Ovary (tissue), 9 donors: ENCODE results near the gene SGCE. TPM values are rescaled to one million over a fixed set of nuclear protein-coding genes. Genes with fewer than 3 reads are reported as not detected.

Experiments used
- DNase-seq, 5 donors: peaks; one replicate each; pipeline ENCODE4 v3.0.0-alpha.2; 2019 to 2020
- H3K27ac ChIP-seq, 2 donors: fragments of 200-600 bp; one replicate each; pipeline versions ENCODE4 v1.5.1 to v1.8.0; 2019 to 2022
- H3K27me3 ChIP-seq: fragments of 200-600 bp; one replicate; pipeline ENCODE4 v1.8.0; 2022
- H3K36me3 ChIP-seq: fragments of 200-600 bp; sonication (generic); one replicate; pipeline ENCODE4 v1.5.1; 2019
- H3K4me1 ChIP-seq: one replicate; pipeline ENCODE4 v1.8.1; 2013; ENCODE audit warnings: mild to moderate bottlenecking, moderate library complexity; ENCODE audit not compliant: insufficient read depth
- H3K4me3 ChIP-seq: fragments of 200-600 bp; sonication (generic); one replicate; pipeline ENCODE4 v1.5.1; 2017
- H3K9me3 ChIP-seq, 2 donors: fragments of 200-600 bp in 1 of 2; sonication (generic) in 1 of 2; one replicate each; pipeline versions ENCODE4 v1.5.1 to v1.8.1; 2013 to 2019; ENCODE audit warnings: mild to moderate bottlenecking in 1 of 2, moderate library complexity in 1 of 2
- EP300 ChIP-seq: sonication (generic); formaldehyde crosslinking; IDR thresholded peaks from one replicate; pipeline ENCODE4 v1.6.1; 2017; ENCODE audit warnings: antibody characterized with exemption
- POLR2A ChIP-seq: fragments of 450-650 bp; IDR thresholded peaks from one replicate; pipeline ENCODE4 v1.6.1; 2017; ENCODE audit warnings: antibody characterized with exemption, mild to moderate bottlenecking, moderate library complexity
- WGBS, 3 donors: extraction: QIAGEN DNeasy Blood & Tissue Kit in 1 of 3; methylation state at CpG; one replicate each; pipeline versions ENCODE4 v1.1.5 to v1.1.7; 2013 to 2017; 5-methylcytosine and 5-hydroxymethylcytosine counted together
- intact Hi-C, 4 donors: fragments of 100-400 bp; cut with DNase I; formaldehyde crosslinking; loops; one replicate each; pipeline versions ENCODE4 v1.11.0 to v1.15.1; 2022 to 2023
- polyA plus RNA-seq, 2 donors: library from polyadenylated mRNA; stranded (reverse); fragments of 200-250 nt in 1 of 2; fragments of 350-450 nt in 1 of 2; fragmentation: Illumina TruSeq in 1 of 2; extraction: RNeasy Lipid Tissue Mini Kit (QIAGEN cat#74804) in 1 of 2; gene quantifications; one replicate each; pipeline ENCODE4 v1.2.3, GENCODE V29; 2013 to 2014
- total RNA-seq, 7 donors: library from RNA; depleted of rRNA in 2 of 7; stranded (reverse); fragments of >200 nt in 2 of 7; fragmentation: NEBNext Ultra II Directional in 3 of 7; extraction: Animal tissue kit (Norgen Biotek cat#: 25700) in 3 of 7; gene quantifications; one replicate each; pipeline versions ENCODE4 v1.1.0 to v1.2.4, GENCODE V29; 2016 to 2023
- TF ChIP-seq, protein P1 (sequence below), 3 donors: fragments of 450-650 bp in 2 of 3; fragments of 200-600 bp in 1 of 3; IDR thresholded peaks; one replicate each; pipeline versions ENCODE4 v1.5.1 to v1.8.0; 2016 to 2022; ENCODE audit warnings: antibody characterized with exemption in 3 of 3, mild to moderate bottlenecking in 1 of 3
- donor health status: DM: no; HTN: no; CAD: no; lungs with moderate emphysema.
- donor health status: DM: no; HTN: no; CAD: no.
- donor health status: Bipolar disorder and iron deficiency.
- donor health status: DM: yes; HTN: yes; CAD: no.
- donor health status: DM: no; HTN: no; CAD: no.
- donor health status: DM: yes; HTN: yes; CAD: no.

SGCE gene
- total and polyA plus RNA-seq, 9 donors: 104 to 183 (median 115) TPM

DNA sequence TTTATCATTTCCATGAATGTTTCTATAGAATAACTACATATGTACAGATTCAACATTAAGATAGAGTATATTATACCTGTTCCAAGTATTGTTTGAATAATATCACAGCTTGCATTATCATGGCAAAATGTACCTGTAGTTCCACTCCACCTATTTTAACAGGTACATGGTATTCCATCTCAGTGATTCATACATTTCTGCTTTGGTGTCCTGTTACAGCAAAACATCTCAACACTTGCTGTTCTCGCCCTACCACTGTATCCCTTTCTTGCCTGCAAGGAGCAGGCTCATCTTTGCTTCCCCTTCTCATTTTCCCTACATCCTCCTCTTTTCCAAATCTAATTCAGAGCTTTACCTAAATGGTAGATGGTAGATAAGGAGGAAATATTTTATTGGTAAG, 27.1 kb upstream of the SGCE start:
- Histone ChIP-seq H3K9me3 (no peaks in the 10 kb centered on the region), H3K4me3 (no peak overlapping the region), H3K4me1 (no peaks in the 10 kb centered on the region), H3K27me3 (no peaks in the 10 kb centered on the region), H3K36me3 (no peaks in the 10 kb centered on the region), H3K27ac (no peak overlapping the region)
- DNase-seq: no peak
- intact Hi-C loops: no loop called here
- WGBS, 3 donors: 93 to 99% (median 95%) methylated on average over 1 of the region's 1 CpG
- TF ChIP-seq, protein P1, sequence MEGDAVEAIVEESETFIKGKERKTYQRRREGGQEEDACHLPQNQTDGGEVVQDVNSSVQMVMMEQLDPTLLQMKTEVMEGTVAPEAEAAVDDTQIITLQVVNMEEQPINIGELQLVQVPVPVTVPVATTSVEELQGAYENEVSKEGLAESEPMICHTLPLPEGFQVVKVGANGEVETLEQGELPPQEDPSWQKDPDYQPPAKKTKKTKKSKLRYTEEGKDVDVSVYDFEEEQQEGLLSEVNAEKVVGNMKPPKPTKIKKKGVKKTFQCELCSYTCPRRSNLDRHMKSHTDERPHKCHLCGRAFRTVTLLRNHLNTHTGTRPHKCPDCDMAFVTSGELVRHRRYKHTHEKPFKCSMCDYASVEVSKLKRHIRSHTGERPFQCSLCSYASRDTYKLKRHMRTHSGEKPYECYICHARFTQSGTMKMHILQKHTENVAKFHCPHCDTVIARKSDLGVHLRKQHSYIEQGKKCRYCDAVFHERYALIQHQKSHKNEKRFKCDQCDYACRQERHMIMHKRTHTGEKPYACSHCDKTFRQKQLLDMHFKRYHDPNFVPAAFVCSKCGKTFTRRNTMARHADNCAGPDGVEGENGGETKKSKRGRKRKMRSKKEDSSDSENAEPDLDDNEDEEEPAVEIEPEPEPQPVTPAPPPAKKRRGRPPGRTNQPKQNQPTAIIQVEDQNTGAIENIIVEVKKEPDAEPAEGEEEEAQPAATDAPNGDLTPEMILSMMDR (IDR thresholded peaks at IDR 0.05): no peak
- no peak for TF ChIP-seq EP300

DNA sequence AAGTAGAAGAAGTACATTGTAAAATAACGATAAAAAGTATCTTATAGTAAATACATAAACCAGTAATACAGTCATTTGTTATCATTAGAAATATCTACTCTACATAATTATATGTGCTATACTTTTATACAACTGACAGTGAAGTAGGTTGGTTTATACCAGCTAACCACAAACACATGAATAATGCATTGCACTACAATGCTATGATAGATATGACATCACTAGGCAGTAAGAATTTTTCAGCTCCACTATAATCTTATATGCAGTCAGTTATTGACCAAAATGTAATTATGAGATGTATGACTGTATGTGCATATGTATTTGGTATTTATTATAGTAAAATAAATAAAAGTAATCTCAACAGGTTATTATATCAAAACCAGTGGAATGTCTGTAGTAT, 23.4 kb upstream of the SGCE start:
- H3K27ac ChIP-seq: no peak overlapping the region
- H3K36me3 ChIP-seq: no peaks in the 10 kb centered on the region
- intact Hi-C loops: no loop called here
- H3K27me3 ChIP-seq: no peaks in the 10 kb centered on the region
- H3K4me3 ChIP-seq: no peak overlapping the region
- DNase-seq: no peak
- H3K9me3 ChIP-seq: no peaks in the 10 kb centered on the region
- no peak for TF ChIP-seq EP300
- TF ChIP-seq POLR2A: no peak
- TF ChIP-seq, protein P1 (IDR thresholded peaks at IDR 0.05): no peak
- WGBS, 3 donors: 93 to 98% (median 98%) methylated on average over 1 of the region's 1 CpG
- no peaks in the 10 kb centered on the region for H3K4me1 ChIP-seq

DNA sequence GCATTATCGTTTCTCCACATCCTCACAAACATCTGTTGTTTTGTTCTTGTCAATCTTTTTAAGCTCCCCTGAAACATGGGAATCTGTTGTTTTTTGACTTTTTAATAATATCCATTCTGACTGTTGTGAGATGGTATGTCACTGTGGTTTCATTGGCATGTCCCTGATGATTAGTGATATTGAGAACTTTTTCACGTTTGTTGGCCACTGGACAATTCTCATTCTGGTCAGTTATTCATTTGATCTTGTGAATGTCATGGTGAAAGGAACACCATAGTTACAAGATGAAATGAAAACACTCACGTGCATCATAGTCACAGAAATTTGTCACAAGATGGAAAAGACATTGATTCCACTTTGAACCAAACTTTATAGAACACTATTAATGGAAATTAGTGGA, 20.5 kb upstream of the SGCE start:
- WGBS, 3 donors: 86 to 90% (median 88%) methylated on average over 3 of the region's 3 CpGs
- TF ChIP-seq, protein P1 (IDR thresholded peaks at IDR 0.05): no peak
- TF ChIP-seq POLR2A: no peak
- TF ChIP-seq EP300: no peak
- Histone ChIP-seq H3K36me3 (no peaks in the 10 kb centered on the region), H3K9me3 (no peaks in the 10 kb centered on the region), H3K4me3 (no peak overlapping the region), H3K27me3 (no peaks in the 10 kb centered on the region), H3K4me1 (no peaks in the 10 kb centered on the region), H3K27ac (no peak overlapping the region)
- intact Hi-C loops: no loop called here
- DNase-seq: no peak

DNA sequence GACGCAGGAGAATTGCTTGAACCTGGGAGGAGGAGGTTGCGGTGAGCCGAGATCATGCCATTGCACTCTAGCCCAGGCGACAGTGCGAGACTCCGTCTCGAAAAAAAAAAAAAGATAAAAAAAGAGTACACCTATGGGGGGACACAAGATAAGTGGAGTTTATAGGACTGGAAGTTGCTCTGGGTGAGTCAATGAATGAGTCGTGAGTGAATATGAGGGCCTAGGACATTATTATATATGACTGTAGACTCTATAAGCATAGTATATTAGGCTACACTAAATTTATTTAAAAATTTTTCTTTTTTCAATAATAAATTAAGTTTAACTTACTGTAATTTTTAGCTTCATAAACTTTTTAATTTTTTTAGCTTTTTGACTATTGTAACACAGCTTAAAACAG, 19.4 kb upstream of the SGCE start:
- no peaks in the 10 kb centered on the region for H3K9me3 ChIP-seq
- H3K36me3 ChIP-seq: no peaks in the 10 kb centered on the region
- WGBS, 3 donors: 96 to 99% (median 97%) methylated on average over 8 of the region's 8 CpGs
- intact Hi-C loops: no loop called here
- TF ChIP-seq EP300 (no peak), POLR2A (no peak)
- TF ChIP-seq, protein P1 (IDR thresholded peaks at IDR 0.05): no peak
- no peak overlapping the region for H3K4me3 ChIP-seq
- H3K27me3 ChIP-seq: no peaks in the 10 kb centered on the region
- H3K27ac ChIP-seq: no peak overlapping the region
- no peak for DNase-seq
- H3K4me1 ChIP-seq: no peaks in the 10 kb centered on the region
